ENCODE results near the gene ZGPAT. TPM values are rescaled to one million over a fixed set of nuclear protein-coding genes. Genes with fewer than 3 reads are reported as not detected.

The ZGPAT gene
- total RNA-seq, 4 donors from 2014 or later, result 29.1 to 346 (median 76.5) TPM

DNA sequence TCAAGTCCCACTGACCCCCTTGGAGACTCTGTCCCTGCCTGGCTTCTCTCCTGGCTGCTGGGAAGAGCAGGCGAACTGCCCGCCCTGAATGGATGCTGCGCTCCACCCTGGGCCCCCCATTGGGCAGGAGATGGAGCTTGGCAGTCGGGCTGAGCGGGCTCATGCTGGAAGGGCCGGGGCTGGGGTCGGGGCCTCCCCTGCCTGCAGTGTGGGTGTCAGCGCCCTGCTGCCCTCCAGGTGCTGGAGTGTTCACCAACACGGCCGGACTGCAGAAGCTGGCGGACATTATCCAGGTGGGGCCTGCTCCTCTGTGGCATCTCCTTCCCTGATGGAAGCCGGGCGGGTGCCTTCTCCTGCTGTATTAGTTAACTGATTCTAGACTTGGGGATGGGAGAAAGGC, 27.4 kb upstream of the ZGPAT start:
- in situ Hi-C loops (cut with MboI; ENCODE audit: low pct_ligation_motif_present in 1 of 4, low pct_unique_long_range_greater_than_20kb in 1 of 4, low sequenced_read_pairs in 3 of 4) (no loop called here), intact Hi-C loops (cut with DNase I; ENCODE audit: low total_unique reads) (no loop called here)
- Histone ChIP-seq H3K27me3 (no peaks in the 10 kb centered on the region), H3K36me3 (no peaks in the 10 kb centered on the region), H3K4me3 (no peak overlapping the region), H3K9me3 (no peaks in the 10 kb centered on the region), H3K4me1 (peaks cover 0 to 14% (median 8%) of the 10 kb centered on the region in 4 donors), H3K27ac (no peak overlapping the region)
- WGBS, 2 donors (ENCODE audit: low coverage in 1 of 2), result 99% methylated on average over 12 of the region's 13 CpGs; no CpG with 5 or more reads in 1 of the 2 donors
- no peak for DNase-seq
- no peak for TF ChIP-seq EP300 (IDR thresholded peaks at IDR 0.05; ENCODE audit: low read depth)

GRCh38 chr20:63680857-63681608, 26.8 kb upstream of the ZGPAT start:
- peaks cover 0 to 15% (median 11%) of the 10 kb centered on the region in 4 donors for H3K4me1 ChIP-seq
- H3K4me3 ChIP-seq, result no peak overlapping the region
- no peak for DNase-seq
- no peaks in the 10 kb centered on the region for H3K9me3 ChIP-seq
- peak overlapping the region in 2 of 4 donors; percentile 78 to 84 for H3K27ac ChIP-seq
- TF ChIP-seq POLR2A (IDR thresholded peaks at IDR 0.05) (no peak), CTCF (IDR thresholded peaks at IDR 0.05) (no peak), EP300 (IDR thresholded peaks at IDR 0.05; ENCODE audit: low read depth) (no peak), POLR2AphosphoS5 (IDR thresholded peaks at IDR 0.05) (no peak)
- intact Hi-C loops (cut with DNase I; ENCODE audit: low total_unique reads), result no loop called here
- in situ Hi-C loops (cut with MboI; ENCODE audit: low pct_ligation_motif_present in 1 of 4, low pct_unique_long_range_greater_than_20kb in 1 of 4, low sequenced_read_pairs in 3 of 4), result no loop called here
- H3K27me3 ChIP-seq, result no peaks in the 10 kb centered on the region
- H3K36me3 ChIP-seq, result no peaks in the 10 kb centered on the region
- WGBS, 2 donors (ENCODE audit: low coverage in 1 of 2), result 90% methylated on average over 23 of the region's 23 CpGs; no CpG with 5 or more reads in 1 of the 2 donors

GRCh38 chr20:63681609-63682142, 26.2 kb upstream of the ZGPAT start:
- TF ChIP-seq EP300 (IDR thresholded peaks at IDR 0.05; ENCODE audit: low read depth), result no peak
- TF ChIP-seq POLR2AphosphoS5 (IDR thresholded peaks at IDR 0.05), result no peak
- TF ChIP-seq CTCF (IDR thresholded peaks at IDR 0.05), result no peak
- TF ChIP-seq POLR2A (IDR thresholded peaks at IDR 0.05), result no peak
- in situ Hi-C loops (cut with MboI; ENCODE audit: low pct_ligation_motif_present in 1 of 4, low pct_unique_long_range_greater_than_20kb in 1 of 4, low sequenced_read_pairs in 3 of 4) (no loop called here), intact Hi-C loops (cut with DNase I; ENCODE audit: low total_unique reads) (no loop called here)
- H3K36me3 ChIP-seq, result no peaks in the 10 kb centered on the region
- WGBS, 2 donors (ENCODE audit: low coverage in 1 of 2), result 97% methylated on average over 9 of the region's 13 CpGs; no CpG with 5 or more reads in 1 of the 2 donors
- peaks cover 6 to 20% (median 18%) of the 10 kb centered on the region in 4 donors for H3K4me1 ChIP-seq
- DNase-seq, result no peak
- H3K27me3 ChIP-seq, result no peaks in the 10 kb centered on the region
- no peaks in the 10 kb centered on the region for H3K9me3 ChIP-seq
- H3K27ac ChIP-seq, result peak overlapping the region; percentile 77 to 84 (median 80)
- no peak overlapping the region for H3K4me3 ChIP-seq

DNA sequence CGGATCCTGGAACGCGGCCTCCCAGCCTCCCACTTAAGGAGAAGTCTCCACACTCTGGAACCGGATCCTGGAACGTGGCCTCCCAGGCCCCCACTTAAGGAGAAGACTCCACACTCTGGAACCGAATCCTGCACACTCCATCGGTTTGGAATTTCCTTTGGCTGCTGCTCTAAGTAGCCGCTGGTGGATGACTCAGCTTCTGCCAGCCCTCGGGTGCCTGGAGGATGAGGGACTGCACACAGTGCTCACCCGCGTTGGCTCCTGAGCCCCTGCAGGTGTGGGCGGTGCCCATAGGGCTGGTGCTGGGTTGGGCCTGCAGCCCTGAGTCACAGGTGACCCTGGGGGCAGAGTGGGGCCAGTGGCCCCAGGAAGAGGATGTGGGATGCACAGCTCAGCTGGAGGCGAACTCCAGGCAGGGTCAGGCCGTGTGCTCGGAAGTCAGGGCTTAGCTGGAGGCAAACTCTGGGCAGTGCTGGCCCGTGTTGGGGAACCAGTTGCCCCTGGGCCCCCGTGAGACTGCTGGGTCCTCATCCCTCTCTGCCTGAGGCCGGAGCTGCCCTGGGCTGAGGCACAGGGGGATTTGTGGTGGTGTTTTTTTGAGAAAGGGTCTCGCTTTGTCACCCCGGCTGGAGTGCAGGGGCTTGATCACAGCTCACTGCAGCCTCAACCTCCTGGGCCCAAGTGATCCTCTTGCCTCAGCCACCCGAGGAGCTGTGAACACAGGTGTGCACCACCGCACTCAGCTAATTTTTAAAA, 25.3 kb upstream of the ZGPAT start:
- 73% methylated on average over 22 of the region's 22 CpGs; no CpG with 5 or more reads in 1 of the 2 donors for WGBS, 2 donors (ENCODE audit: low coverage in 1 of 2)
- intact Hi-C loops (cut with DNase I; ENCODE audit: low total_unique reads) (no loop called here), in situ Hi-C loops (cut with MboI; ENCODE audit: low pct_ligation_motif_present in 1 of 4, low pct_unique_long_range_greater_than_20kb in 1 of 4, low sequenced_read_pairs in 3 of 4) (no loop called here)
- H3K4me3 ChIP-seq, result no peak overlapping the region
- peaks cover 13 to 29% (median 27%) of the 10 kb centered on the region in 4 donors for H3K4me1 ChIP-seq
- H3K9me3 ChIP-seq, result no peaks in the 10 kb centered on the region
- DNase-seq, result peak; percentile 53
- peak overlapping the region; percentile 77 to 84 (median 80) for H3K27ac ChIP-seq
- H3K27me3 ChIP-seq, result no peaks in the 10 kb centered on the region
- H3K36me3 ChIP-seq, result no peaks in the 10 kb centered on the region
- TF ChIP-seq EP300 (IDR thresholded peaks at IDR 0.05; ENCODE audit: low read depth) (no peak), CTCF (IDR thresholded peaks at IDR 0.05) (no peak), POLR2A (IDR thresholded peaks at IDR 0.05) (no peak), POLR2AphosphoS5 (IDR thresholded peaks at IDR 0.05) (peak; percentile 40 to 68 (median 49))

Data from transverse colon (tissue), 4 donors.